CD4-positive, alpha-beta T cell treated with Interleukin-10 for 1 hour (primary cell): ENCODE results near the gene TBX10.
"Not testable (repeated sequence)": the region's sequence is repeated elsewhere in the genome, so short reads cannot be mapped to it uniquely, and the experiment has no call there.

Experiments
- DNase-seq: peaks from one replicate; pipeline ENCODE4 v3.0.0-alpha.2; 2020

TBX10 gene

DNA sequence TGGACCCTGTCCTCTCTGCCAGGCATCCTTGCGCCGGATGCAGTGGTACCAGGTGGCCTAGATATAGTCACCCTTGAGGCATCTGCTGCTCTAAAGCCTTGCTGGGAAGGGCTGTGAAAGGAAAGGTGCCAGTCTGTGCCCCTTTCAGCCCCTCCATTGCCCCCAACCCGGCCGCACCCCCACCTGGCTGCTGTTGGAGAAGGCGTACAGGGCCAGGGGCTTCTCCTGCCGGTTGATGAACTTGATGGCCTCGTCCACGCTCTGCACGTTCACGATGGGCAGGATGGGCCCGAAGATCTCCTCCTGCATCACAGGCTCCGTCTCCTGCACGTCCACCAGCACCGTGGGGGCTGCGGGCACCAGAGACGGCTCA, 24.6 kb upstream of the TBX10 start:
- DNase-seq: no peak

GRCh38 chr11:67663532-67664212, 24.1 kb upstream of the TBX10 start:
- no peak for DNase-seq

GRCh38 chr11:67662835-67663531, 23.4 kb upstream of the TBX10 start:
- no peak for DNase-seq

- DNase-seq: no peak
Observed at GRCh38 chr11:67662142-67662834, 22.7 kb upstream of the TBX10 start.

DNA sequence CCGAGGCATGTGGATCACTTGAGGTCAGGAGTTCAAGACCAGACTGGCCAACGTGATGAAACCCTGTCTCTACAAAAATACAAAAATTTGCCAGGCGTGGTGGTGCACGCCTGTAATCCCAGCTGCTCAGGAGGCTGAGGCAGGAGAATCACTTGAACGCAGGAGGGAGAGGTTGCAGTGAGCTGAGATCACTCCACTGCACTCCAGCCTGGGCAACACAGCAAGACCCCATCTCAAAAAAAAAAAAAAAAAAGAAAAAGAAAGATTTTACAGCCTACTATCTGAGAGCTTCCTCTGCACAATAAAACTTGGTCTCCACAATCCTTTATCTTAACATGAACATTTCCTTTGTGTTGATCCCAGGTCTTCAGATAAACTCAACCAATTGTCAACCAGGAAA, 21.2 kb upstream of the TBX10 start:
- not testable (repeated sequence) for DNase-seq

GRCh38 chr11:67659651-67660165, 20.1 kb upstream of the TBX10 start:
- not testable (repeated sequence) for DNase-seq

GRCh38 chr11:67657300-67657699, 17.7 kb upstream of the TBX10 start:
- DNase-seq: no peak

DNA sequence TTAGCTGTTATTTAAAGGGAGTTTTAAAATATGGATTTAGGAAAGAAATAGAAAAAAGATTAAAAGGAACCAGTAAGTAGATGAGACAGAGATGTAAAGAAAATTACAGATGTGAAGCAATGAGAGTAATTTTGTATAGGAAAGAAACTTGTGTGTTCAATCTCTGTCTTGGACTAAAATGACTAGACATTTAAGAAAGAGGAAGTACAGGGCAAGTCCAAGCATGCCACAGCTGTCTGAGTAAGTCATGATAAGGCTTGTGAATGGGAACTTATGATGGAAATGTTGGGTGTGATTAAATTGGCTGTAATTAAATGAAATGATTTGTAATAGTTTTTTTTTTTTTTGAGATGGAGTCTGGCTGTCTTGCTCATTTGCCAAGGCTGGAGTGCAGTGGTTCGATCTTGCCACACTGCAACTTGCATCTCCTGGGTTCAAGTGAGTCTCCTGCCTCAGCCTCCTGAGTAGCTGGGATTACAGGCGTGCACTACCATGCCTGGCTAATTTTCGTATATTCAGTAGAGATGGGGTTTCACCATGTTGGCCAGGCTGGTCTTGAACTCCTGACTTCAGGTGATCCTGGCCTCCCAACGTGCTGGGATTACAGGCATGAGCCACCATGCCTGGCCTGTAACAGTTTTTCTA, 16.8 kb upstream of the TBX10 start:
- no peak for DNase-seq

DNA sequence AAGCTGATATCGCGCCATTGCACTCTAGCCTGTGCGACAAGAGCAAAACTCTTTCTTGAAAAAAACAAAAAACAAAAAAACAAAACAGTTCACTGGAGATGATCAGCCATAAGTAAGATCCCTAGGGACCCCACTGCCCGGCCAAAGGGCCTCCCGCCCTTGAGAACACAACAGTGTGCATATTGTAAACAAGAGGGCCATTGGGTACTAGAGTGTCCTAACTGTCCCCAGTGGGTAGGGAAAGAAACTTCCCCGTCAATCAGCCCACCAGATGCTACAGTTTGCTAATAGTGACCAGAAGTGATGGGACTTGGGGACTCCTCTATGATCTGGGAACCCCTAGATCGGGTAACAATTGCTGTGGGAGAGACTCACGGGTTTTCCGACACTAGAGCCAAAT, 14.7 kb upstream of the TBX10 start:
- no peak for DNase-seq

- no peak for DNase-seq
Observed at GRCh38 chr11:67652965-67653845, 13.6 kb upstream of the TBX10 start.

GRCh38 chr11:67651976-67652781, 12.6 kb upstream of the TBX10 start:
- DNase-seq: no peak

DNA sequence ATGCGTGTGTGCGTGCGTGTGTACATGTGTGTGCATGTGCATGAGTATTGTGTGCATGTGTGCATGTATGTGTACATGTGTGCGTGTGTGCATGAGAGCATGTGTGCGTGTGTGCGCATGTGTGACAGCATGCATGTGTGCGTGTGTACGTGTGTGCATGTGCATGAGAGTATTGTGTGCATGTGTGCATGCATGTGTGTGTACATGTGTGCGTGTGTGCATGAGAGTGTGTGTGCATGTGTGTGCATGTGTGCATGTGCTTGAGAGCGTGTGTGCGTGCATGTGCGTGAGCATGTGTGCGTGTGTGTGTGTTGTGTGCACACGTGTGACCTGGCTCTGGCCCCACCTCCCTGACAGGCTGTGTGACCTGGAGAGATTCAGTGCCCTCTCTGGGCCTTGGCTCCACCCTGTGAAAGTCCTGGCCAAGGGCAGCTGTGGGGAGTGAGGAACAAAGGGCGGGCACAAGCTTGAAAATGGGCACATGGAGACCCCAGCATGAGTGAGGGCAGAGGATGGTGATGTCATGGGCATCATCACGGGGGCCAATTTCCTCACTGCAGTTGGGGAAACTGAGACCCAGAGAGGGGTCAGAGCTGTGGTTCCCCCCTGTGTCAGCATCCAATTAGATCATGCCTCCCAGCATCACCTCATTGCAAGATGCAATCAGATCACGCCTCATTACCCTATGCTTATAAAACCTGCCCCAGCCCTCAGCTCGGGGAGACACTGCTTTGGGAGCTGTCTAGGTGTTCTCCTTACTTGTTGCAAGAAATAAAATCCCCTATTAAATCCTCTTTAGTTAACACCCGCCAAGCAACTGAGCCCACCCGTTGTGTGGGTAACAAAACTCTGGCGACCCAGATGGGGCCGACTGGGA, 10.3 kb upstream of the TBX10 start:
- DNase-seq: no peak

- DNase-seq: no peak
Observed at GRCh38 chr11:67648796-67649613, 9.4 kb upstream of the TBX10 start.

DNA sequence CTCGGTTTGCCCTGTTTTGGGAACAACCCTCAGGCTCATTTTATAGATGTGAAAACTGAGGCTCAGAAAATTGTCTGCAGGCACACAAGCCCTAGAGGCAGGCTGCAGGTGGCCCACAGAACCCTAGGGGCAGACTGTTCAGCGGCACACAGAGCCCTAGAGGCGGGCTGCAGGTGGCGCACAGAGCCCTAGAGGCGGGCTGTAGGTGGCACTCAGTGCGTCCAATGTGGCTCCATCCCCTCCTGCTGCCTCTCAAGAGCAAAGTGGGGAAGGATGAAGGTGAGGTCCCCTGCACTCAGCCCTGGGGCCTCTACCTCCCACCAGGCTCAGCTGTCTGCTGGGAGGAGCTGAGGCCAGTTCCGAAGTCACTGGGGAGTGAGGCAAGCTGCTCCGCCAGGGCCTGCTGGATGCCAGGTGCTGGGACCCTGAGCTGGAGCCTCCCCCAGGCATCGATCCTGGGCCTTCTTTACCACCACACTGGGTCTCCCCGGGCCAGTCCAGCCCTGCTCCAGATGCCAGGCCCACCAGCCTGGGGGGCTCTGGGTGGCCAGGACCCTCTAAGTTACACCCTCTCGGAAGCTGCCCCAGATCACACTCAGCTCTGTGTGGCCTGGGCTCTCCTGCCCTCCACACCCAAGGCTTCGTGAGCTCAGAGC, 8.7 kb upstream of the TBX10 start:
- peak; percentile 60 for DNase-seq

- DNase-seq: no peak
Observed at GRCh38 chr11:67647471-67647870, 7.9 kb upstream of the TBX10 start.

- peak; percentile 53 for DNase-seq
Observed at GRCh38 chr11:67646535-67647336, 7.2 kb upstream of the TBX10 start.

DNA sequence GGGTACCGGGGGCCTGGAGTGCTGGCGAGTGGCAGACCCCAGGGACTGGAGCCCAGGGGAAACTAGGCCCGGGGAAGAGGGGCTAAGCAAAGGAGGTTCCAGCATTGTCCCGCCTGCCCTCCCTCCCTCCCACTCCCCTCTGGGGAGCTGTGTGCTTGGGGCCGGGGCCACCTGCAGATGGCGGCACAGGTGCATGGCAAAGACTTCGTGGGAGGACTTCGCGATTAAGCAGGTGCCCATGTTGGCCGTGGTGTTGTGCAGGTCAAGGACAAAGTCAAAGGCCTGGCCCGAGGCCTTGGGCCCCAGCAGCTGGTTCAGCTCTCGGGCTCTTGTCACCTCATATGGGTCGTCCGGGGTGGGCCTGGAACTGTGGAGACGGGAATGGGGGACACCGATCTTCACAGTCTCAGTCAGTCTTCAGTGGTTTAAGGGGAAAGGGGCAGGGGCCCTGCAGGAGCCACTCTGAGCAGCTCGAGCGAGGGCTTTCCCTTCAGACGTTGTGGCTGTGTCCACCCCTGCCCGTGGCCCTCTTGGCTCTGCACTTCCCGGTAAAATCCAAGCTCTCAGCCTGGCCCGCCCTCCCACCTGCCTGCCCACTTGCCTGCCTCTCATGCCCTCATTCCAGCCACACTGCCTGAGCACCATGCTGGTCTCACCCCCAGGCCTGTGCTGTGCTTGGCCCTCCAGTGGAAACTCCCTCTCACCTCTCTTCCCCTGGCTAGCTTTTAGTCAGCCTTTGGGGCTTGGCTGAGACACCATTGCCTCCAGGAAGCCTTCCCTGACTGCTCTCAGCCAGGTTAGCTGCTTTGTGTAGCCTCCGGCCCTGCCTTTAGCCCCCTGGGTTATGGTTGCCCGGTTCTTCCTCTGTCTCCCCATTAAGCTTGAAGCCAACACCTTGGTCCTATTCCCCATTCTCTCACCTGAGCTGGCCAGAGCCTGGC, 6.2 kb upstream of the TBX10 start:
- no peak for DNase-seq
